ENCODE results near the gene KLK7.

- TF ChIP-seq POLR2A (IDR thresholded peaks at IDR 0.05; ENCODE audit: low read depth, low read length): no peak
- no peak for TF ChIP-seq FOS (IDR thresholded peaks at IDR 0.05; ENCODE audit: borderline replicate concordance, insufficient read depth, low read length)
- no peak for TF ChIP-seq CTCF (IDR thresholded peaks at IDR 0.05; ENCODE audit: extremely low read depth in 1 of 2, insufficient read depth in 1 of 2, low read depth in 1 of 2, low read length in 2 of 2)
- TF ChIP-seq, protein P1, sequence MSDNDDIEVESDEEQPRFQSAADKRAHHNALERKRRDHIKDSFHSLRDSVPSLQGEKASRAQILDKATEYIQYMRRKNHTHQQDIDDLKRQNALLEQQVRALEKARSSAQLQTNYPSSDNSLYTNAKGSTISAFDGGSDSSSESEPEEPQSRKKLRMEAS (IDR thresholded peaks at IDR 0.05; ENCODE audit: insufficient read depth, insufficient read length): no peak
- no peak for TF ChIP-seq EZH2 (IDR thresholded peaks at IDR 0.05; ENCODE audit: borderline replicate concordance, low read depth, low read length, severe bottlenecking)
- TF ChIP-seq POLR2AphosphoS5 (IDR thresholded peaks at IDR 0.05; ENCODE audit: insufficient read depth, low read depth, low read length): no peak
These were observed 10.8 kb downstream of the KLK7 start for GRCh38 chr19:50972795-50973376.

Data from endothelial cell of umbilical vein (primary cell).